Inferior parietal cortex (tissue), 1 donor: ENCODE data around the gene ATP9A.
"Not testable (repeated sequence)": the region's sequence is repeated elsewhere in the genome, so short reads cannot be mapped to it uniquely, and the experiment has no call there.

Experiments used
- DNase-seq: peaks from one replicate; pipeline ENCODE4 v3.0.0-alpha.2; 2016; ENCODE audit errors: extremely low spot score

The ATP9A gene

DNA sequence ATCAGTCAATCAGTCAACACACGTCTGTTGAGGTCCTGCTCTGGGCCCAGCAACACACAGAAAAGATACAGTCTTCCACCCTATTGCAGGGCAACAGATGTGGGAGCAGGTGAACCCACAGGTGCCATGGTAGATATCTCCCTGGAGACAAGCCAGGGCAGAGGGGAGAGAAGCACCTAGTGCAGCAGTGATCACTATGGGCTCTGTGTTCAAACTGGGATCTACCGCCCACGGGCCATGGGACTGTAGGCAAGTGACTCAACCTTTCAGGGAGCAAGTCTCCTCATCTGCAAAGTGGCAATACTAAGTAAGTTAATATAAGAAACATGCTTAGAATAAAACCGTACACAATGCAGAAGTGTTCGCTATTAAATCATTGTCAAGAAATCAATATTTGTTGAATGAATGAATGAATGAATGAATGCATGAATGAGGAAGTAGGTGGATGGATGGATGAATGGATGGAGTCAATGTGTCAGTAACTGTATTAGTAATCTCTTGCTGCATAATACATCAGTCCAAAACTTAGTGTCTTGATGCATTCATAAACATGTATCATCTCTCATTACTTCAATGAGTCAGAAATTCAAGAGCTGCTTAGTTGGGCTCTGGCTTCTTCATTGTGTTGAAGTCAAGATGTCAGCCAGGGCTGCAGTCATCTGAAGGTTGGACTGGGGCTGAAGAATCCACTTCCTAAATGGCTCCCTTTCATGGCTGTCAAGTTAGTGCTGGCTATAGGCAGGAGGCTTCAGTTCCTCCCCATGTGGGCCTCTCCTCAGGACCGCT is 193.7 kb downstream of the ATP9A start:
- DNase-seq = no peak

DNA sequence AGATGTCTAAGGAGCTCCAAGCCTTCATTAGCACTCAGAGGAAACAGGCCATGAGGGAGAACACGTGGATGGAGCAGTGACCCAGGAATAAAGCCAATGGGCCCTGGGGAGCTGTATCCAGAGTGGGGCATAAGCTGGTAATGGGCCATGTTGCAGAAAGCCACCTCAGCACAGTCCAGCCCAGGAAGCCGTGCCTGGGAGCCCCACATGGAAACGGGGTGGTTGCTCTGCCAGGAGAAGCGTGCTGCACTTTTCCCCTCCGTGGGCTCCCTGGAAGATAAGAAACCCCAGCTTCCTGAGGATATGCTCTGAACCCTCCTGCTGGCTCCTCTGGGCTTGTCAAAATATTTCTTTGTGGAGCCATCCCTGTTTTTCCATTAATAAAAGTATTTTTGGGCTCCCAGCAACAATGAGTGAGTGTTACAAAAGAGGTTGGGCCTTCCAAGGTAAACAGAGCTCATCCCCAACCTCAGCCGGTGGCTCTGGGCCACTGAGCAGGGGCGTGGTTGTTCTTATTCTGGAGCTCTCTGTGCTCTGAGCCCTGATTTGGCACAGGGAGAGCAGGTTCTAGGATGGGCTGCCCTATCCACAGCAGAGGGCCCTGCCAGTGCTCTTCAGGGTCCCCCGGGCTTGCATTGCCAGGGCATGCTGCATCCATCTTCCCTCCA is 194.5 kb downstream of the ATP9A start:
- no peak for DNase-seq

DNA sequence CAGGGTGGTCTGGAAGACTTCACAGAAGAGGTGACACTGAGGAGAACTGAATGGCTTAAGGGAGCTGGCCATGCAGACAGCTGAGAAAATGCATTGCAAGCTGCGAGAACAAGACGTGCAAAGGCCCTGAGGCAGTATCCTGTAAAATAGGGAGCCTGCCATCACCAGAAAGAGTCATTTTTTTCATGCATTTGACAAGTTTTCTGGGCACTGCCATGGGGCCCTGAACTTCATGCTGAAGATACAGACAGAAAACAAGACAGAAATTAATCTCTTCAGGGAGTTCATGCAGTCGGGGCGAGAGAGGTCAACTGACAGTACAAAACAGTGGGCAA is 196.8 kb downstream of the ATP9A start:
- DNase-seq = no peak

DNA sequence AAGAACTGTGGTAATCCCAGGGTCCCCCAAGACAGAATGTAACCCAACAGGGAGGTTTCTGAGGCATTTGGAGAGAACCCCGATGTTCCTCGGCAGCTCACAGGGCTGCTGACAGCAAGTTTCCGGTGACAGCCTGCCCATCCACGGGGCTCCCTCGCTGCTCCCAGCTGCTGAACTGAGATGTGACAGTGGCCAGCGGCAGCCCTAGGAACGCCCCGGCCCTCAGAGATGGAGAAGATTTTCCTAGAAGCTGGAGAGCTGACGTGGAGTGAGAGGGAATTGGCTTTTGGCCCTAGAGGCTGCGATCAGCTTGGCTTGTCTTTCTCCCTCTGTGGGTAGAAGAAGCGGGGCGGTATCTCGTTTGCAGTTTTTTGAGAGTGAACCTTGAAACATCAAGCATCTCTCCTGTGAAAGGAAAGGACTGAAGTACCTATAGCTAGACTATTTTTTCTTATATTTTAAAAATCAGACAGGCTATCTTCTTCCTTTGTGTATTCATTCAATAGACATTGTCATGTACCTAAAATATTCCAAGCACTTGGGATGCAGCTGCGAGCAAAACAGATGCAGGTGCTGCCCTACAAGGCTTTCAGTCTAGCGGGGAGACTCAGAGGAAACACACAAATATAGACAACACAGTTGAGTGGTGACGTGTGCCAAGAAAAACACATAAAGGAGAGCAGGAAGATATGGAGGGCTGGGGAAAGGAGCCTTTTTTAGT is 197.3 kb downstream of the ATP9A start:
- no peak for DNase-seq

DNA sequence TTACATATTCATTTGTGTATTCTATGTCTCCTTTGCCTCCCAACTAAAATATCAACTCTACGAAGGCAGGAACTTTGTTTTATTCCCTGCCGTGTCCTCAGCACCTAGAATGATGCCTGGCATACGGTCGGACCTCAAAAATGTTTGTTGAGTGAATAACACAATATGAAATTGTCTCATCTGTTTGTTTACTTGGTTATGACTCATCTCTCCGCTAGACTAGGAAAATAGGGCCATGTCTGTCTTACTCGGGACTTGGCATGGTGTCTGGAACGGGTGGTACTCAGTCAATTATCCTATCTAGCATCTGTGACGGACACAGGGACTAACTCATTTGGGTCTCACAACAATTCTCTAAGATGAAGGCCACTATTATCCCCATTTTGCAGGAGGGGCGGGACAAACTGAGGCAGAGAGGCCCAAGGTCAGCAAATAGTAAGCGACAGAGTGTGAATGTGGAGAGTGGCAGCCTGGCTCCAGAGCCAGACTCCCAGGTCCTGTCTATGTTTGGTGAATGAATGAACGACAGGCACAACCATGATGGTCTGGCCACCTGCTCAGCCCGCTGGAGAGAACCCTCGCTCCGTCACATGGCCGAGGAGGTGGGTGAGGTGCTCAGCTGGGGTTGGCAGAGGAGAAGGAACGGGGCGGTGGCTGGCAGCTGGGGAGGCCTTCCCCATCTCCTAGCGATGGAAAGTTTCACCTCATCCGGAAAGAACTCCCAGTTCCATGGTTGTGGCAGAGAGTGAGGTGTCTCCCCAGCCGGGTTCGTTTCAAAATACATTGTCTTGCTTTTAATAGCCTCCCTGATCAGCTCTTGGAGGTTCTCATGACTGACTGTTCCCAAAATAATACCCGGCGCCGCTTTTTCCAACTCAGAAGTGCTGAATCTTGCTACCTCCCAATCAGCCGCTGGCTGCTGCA is 198.1 kb downstream of the ATP9A start:
- DNase-seq = peak; percentile 7

DNA sequence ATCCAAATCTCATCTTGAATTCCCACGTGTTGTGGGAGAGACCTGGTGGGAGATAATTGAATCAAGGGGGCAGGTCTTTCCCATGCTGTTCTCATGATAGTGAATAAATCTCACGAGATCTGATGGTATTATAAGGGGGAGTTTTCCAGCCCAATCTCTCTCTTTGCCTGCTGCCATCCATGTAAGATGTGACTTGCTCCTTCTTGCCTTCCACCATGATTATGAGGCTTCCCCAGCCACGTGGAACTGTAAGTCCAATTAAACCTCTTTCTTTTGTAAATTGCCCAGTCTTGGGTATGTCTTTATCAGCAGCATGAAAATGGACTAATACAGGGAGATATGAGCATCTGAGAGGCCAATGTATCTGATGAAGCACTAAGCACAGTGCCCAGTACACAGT is 199.7 kb downstream of the ATP9A start:
- not testable (repeated sequence) for DNase-seq

DNA sequence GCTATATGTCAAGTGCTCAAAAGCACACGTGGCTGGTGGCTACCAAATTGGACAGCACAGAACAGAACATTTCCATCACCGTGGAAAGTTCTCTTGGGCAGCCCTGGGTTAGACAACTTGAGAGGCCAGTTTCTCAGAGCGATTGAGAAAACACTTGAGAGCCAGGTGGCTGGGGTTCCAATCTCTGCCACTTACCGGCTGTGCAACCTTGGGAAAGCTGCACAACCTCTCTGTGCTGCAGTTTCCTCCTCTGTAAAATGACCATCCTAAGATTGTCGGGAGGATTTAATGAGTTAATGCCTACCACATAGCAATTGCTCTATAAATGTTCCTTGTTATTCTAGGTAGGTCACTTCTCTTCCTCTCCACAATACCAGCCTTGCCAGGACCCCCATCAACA is 200.6 kb downstream of the ATP9A start:
- DNase-seq = no peak

DNA sequence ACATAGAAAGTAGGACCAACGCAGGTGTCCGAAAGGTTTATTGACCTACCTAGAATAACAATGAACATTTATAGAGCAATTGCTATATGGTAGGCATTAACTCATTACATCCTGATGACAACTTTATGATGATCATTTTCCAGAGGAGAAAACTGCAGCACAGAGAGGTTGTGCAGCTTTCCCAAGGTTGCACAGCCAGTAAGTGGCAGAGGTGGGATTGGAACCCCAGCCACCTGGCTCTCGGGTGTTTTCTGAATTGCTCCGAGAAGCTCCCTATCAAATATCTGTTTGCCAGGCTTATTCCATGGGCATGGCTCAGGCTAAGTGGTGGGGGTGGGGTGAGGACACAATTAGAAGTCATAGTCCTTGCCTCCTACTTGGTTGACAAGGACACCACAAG is 201.6 kb downstream of the ATP9A start:
- DNase-seq = no peak

DNA sequence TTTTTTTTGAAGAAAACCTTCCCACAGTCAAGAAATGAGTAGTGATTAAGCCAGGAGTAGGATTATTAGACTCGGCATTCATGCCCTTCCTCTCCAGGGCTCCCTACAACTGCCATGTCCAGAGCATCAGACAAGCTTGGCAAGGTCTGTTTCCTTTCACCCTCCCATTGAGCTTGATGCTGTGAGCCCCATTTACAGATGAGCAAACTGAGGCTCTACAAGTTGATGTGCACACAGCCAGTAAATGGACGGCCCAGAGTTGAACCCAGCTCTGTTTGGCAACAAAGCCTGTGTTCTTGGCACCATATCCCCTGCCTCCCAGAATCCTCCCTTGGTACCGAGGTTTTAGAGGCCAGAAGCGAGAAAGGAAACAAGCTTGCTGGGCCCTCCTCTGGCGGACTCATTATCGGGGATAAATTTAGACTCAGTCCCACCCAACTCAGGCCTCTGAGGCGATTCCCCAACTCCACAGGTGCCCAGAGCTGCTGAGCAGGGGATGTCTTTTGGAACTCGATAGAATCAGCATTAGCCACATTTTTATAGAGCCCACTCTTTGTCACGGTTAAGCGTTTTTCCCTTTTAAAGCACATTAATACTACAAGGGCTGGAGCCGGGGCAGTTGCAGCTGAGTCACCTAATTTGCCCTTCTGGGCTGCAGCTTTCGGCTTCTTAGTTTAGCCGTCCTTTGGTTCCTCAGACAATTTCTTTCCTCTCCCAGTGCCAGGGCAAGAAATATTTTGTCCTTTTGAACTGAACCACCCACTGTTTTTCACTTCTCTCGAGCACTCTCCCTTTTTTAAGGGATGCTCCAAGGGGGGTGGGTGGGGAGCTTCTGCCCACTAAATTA is 202.7 kb downstream of the ATP9A start:
- DNase-seq = no peak

DNA sequence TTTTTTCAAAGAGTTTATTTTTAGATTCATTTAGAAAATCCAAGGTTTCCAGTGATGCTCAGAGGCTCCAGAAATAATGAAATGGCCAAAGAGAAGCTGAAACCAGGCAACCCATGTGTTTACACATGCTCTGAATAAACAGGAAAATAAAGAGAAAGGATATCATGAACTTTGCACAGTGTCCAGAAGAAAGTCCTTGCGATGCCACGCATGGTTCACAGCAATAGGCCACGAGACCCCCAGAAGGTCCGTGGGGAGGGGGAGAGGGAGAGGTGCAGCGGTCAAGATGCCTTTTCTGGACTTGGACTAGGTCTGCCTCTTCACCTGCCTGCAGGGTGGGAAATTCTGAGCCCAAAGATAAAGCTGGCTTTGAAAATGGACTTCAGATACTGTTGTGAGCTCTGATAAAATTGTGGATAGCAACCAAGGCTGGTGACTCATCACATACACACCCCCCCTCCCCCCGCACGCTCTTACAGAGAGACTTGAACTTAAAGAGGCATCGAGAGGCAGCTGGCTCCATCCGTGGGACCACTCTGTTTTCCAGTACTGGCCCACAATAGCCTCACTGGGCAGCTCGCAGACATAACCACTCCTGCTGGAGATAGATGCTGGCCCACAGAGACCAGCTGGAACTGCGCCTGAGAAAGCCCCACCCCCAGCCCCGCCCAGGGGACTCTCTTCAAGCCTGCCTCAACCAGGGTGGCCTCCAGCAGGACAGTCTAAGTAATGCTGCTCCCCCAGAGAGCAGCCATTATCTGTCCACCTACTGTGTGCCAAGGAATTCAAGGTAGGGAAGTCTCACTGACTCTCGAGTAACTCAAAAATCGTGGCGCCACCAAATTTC is 204.5 kb downstream of the ATP9A start:
- DNase-seq = no peak

DNA sequence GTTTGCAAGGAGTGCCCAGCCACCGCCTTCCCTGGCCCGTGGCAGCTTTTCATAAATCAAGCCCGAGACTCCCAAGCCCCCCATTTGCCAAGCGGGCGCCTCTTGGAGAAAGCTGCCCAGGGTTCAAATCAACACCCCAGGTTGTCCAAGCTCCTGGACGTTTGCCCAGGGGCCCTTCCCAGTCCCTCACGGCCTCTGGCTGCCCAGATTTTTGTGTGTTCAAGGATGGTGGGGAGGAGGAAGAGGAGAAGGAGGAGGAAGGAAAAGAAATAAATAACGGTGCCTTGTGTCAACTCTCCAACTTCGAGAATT is 205.1 kb downstream of the ATP9A start:
- DNase-seq = no peak

DNA sequence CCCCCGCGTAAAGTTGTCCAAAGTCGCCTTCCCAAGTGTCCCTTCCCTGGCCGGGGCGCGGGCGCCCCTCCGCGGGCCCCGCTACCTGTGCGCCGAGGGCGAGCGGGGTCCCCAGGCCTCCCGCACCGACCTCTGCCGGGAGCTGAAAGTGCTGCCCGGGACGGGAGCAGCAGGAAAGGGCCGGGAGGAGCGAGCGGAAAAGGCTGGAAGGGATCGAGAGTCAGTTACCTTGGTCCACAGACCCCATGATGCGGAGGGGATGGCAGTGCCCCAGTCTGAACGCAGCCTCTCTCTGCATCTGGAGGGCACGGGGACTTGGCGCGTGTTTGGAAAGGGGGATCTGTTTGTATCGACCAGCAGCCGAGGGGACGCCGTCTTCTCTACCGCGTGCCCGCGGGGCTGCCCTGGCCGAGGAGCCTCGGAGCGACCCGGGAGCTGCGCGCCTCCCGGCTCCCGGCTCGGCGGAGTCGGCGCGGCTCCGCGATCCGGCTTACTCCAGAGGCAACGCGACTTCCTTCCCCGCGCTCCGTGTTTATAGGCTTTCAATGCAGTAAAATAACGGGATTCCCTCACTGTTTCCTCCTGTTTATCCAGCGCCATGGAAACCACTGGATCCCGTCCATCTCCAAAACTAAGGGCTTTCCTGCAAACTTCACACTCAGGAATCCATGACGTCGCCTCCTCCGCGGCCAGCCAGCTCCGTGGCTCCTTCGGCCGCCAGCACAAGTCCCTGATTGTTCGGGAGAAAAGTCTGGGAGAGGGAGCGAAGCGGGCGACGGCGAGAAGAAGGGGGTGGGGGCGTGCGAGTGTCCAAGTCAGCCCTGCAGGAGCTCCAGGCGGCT is 205.6 kb downstream of the ATP9A start:
- DNase-seq = peak; percentile 48

DNA sequence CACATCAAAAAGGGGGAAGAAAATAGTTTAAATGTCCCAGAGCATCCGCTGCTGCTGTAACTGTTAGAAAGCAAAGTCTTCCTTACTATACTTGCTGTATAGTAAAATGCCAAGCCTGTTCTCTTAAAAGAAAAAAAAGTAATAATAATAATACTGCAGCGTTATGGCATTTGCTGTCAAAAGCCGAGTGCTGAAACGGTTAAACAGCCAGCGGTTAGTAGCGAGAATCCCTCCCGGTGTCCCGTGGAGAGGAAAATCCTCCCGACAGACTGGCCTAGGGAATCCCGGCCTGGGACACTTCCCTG is 206.2 kb downstream of the ATP9A start:
- no peak for DNase-seq

DNA sequence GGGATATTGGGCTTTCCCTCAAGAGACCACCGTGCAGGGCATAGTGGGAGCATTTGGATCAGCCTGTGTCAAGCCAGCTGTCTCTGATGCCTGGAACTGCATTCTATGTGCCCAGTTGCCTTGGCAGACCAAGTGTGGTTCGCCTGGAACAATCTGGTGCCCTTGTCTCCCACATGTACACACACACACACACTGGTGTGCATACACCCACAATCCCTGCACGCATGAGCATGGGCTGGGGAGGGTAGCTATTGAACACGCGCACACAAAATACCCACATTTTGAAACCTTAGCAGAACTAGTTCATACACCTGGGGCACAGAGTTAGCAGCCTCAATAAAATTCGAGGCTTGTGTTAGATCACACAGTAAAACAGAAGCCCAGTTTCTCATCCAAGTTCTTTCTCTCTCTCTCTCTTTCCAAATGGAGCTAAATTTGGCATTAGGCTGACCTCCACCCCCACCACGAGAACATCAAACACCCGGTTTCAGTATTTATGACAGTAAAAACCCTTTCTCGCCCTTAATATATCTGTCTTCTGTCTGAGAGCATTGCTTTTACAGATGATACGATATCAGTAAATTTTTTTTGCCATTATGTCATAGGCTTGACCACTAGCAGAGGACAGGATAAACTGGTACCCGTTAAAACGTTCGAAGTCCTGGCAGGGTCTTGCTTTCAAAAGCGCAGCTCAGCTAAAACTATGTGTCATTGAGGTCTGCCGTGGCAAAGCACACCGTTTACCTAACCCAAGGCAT is 207.5 kb downstream of the ATP9A start:
- no peak for DNase-seq

DNA sequence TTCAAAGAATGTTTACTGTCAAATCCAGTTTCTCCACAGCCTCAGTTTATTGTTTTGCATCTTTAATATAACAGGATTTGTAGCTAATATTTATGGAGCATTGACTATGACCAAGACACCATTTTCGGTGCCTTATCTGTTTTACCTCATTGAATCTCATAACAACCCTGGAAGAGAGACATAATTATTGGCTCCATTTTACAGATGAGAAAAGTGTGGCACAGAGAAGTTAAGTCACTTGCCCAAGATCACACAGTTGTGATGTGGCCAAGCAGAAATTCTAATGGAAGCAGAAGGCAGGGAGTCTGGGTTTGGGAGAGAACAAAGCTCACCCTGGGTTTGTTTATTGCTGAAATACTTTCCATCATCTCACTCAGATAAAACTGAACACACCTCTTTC is 208.1 kb downstream of the ATP9A start:
- DNase-seq = no peak

DNA sequence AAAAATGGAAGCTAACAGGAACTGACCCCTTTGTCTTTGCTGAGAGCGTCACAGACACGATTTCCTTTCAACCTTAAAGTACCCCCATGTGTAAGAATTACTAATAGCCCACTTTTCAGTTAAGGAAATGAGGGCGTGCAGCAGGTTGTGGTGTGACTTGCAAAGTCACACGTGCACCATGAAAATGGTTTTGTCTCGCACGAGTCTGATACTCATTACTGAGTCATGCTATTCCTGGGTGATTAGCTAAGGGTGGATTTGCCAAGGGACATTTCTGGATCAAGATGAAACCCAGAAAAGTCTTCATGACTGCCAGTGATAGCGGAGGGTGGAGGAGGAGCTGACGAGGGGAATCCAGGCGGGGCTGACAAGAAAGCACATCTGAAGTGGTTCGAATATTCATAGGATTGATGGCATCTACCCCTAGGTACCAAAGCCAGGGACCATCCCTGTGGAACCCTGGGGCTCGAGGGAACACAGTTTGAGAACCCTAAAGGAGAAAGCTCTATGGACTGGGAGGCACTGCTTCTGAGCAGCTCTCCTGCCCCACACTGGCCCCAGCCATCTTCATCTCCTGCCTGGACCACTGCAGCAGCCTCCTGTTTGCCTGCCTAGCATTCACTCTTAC is 213.5 kb downstream of the ATP9A start:
- DNase-seq = no peak

DNA sequence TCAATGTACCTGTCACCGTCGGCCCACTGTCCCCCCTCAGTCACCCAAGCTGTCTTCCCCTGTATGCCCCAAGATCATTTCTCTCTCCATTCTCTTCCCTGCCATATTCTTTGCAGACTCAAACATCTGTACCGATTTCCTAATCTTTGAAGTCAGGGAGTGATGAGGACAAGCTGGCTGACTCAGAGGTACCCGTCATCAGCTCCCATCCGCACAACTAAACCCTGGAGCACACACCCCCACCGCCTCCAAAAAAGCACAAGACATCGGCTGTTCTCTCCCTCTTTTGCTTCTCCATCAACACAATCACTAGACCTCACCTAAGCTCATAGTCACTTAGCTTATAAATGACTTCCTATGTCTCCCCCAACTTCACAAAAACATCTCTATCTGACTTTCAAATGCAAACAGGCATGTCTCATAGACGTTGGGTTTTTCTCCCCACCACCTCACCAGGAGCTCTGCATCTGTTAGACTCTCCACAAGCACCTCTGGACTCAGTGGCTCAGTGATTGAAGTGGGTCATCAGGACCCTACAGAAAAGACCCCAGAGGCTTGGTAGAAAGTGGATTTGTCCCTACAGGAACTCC is 214.2 kb downstream of the ATP9A start:
- no peak for DNase-seq

DNA sequence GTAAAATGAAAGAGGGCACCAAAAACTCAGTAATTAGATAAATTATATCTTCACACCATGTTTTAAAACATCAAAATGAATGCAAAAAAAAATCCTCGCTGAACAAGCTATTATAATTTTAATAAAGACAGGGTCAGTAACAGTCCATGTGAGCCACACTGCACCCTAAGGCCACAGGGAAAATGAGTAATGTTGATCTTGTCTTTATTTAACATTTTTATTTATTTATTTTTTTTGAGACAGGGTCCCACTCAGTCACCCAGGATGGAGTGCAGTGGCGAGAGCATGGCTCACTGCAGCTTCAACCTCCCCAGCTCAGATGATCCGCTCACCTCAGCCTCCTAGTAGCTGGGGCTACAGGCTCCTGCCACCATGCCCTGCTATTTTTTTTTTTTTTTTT is 217.0 kb downstream of the ATP9A start:
- no peak for DNase-seq
